Measurements from ENCODE around the gene FHL2. TPM values are rescaled to one million over a fixed set of nuclear protein-coding genes. Genes with fewer than 3 reads are reported as not detected.

Gene FHL2
- total and polyA plus RNA-seq, 2 of the 13 experiments (the other 11 are each of a cell fraction or from before 2014, with no cell fraction given): 1.9 to 74.8 TPM

GRCh38 chr2:105329561-105330495 lies 69.0 kb downstream of the FHL2 start, which contains the start of gene TGFBRAP1 (continued):
- TF ChIP-seq ZHX2 (IDR thresholded peaks at IDR 0.05; ENCODE audit: low read depth): no peak
- peak; percentile 59; the same call in 1 of the 2 replicates for TF ChIP-seq ZHX2 (CRISPR knock-in tag; IDR thresholded peaks at IDR 0.05; ENCODE audit: borderline replicate concordance)
- TF ChIP-seq ZKSCAN1 (IDR thresholded peaks at IDR 0.05; ENCODE audit: low read length): no peak
- TF ChIP-seq SP4 (CRISPR knock-in tag; IDR thresholded peaks at IDR 0.05): peak; percentile 45
- no peak for TF ChIP-seq ZBTB25 (CRISPR knock-in tag; IDR thresholded peaks at IDR 0.05)
- TF ChIP-seq ZNF318 (CRISPR knock-in tag; IDR thresholded peaks at IDR 0.05): no peak
- TF ChIP-seq PCBP2 (optimal IDR thresholded peaks at IDR 0.05; ENCODE audit: low read depth, low read length, poor library complexity, severe bottlenecking): no peak
- no peak for TF ChIP-seq SOX13 (IDR thresholded peaks at IDR 0.05)
- no peak for TF ChIP-seq SOX13 (CRISPR knock-in tag; conservative IDR thresholded peaks at IDR 0.05 in 1 of 2, IDR thresholded peaks at IDR 0.05 in 1 of 2)
- TF ChIP-seq ARHGAP35 (CRISPR knock-in tag; IDR thresholded peaks at IDR 0.05; ENCODE audit: borderline replicate concordance): no peak
- 0 out of 2 replicates have a peak, but pooled peaks have one; percentile 43 for TF ChIP-seq HNRNPL (IDR thresholded peaks at IDR 0.05; ENCODE audit: low read depth, low read length)
- TF ChIP-seq HDAC6 (IDR thresholded peaks at IDR 0.05; ENCODE audit: low read depth, low read length): no peak

Measured in HepG2 (cell line).